ENCODE results near the gene ZNF714.

Gene ZNF714

DNA sequence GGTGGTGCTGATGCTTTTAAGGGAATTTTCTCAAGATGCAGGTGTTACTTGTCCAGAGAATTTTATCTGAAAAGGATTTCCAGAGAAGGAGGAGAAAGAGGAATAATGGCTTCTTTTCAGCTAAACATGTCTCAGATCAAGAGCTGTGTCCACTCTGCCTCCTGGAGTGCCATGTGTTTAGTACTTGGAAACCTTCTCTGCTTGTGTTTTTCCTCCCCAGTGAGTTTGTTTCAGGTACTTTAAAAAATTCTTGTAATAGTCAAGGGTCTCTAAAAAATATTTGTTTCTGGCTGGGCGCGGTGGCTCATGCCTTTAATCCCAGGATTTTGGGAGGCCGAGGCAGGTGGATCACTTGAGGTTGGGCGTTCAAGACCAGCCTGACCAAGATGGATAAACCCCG is 82.5 kb downstream of the ZNF714 start:
- H3K79me2 ChIP-seq (ENCODE audit: insufficient read depth, low read depth), result no peaks in the 10 kb centered on the region
- no peak overlapping the region for H3K4me3 ChIP-seq (IDR thresholded peaks at IDR 0.05; ENCODE audit: insufficient read depth, low read depth, low read length)
- H4K20me1 ChIP-seq (ENCODE audit: insufficient read depth), result no peaks in the 10 kb centered on the region
- H3K36me3 ChIP-seq (ENCODE audit: insufficient read depth), result no peaks in the 10 kb centered on the region
- H3K4me2 ChIP-seq, result no peak overlapping the region
- H3K27ac ChIP-seq, result no peak overlapping the region
- TF ChIP-seq, protein P1, sequence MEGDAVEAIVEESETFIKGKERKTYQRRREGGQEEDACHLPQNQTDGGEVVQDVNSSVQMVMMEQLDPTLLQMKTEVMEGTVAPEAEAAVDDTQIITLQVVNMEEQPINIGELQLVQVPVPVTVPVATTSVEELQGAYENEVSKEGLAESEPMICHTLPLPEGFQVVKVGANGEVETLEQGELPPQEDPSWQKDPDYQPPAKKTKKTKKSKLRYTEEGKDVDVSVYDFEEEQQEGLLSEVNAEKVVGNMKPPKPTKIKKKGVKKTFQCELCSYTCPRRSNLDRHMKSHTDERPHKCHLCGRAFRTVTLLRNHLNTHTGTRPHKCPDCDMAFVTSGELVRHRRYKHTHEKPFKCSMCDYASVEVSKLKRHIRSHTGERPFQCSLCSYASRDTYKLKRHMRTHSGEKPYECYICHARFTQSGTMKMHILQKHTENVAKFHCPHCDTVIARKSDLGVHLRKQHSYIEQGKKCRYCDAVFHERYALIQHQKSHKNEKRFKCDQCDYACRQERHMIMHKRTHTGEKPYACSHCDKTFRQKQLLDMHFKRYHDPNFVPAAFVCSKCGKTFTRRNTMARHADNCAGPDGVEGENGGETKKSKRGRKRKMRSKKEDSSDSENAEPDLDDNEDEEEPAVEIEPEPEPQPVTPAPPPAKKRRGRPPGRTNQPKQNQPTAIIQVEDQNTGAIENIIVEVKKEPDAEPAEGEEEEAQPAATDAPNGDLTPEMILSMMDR (conservative IDR thresholded peaks at IDR 0.05; ENCODE audit: low read depth, low read length), result no peak
- H3K27me3 ChIP-seq (ENCODE audit: insufficient read depth, low read depth), result no peaks in the 10 kb centered on the region
- H3K9ac ChIP-seq, result no peak overlapping the region
- no peak overlapping the region for H2AFZ ChIP-seq (ENCODE audit: low read depth)
- no peaks in the 10 kb centered on the region for H3K4me1 ChIP-seq (ENCODE audit: low read depth, poor library complexity, severe bottlenecking)

DNA sequence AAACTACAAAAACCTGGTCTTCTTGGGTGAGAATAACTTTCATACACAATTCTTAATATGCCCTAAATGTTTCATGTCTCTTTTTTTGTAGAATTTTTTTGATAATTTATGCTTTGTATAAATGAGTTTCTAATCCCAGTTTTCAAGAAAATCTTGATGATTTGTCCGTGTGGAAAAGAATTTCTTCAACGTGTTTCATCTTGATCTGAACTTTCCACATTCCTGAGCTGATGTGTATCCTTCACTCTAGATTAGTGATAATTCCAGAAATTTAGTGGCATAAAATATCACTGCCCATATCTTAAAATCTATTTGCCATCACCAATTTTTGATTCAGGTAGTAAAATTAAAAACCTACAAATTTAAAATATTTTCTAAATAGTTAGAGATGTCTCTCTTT is 84.4 kb downstream of the ZNF714 start:
- no peak overlapping the region for H3K27ac ChIP-seq
- H4K20me1 ChIP-seq (ENCODE audit: insufficient read depth), result no peaks in the 10 kb centered on the region
- no peaks in the 10 kb centered on the region for H3K4me1 ChIP-seq (ENCODE audit: low read depth, poor library complexity, severe bottlenecking)
- H2AFZ ChIP-seq (ENCODE audit: low read depth), result no peak overlapping the region
- no peaks in the 10 kb centered on the region for H3K79me2 ChIP-seq (ENCODE audit: insufficient read depth, low read depth)
- H3K27me3 ChIP-seq (ENCODE audit: insufficient read depth, low read depth), result no peaks in the 10 kb centered on the region
- no peaks in the 10 kb centered on the region for H3K36me3 ChIP-seq (ENCODE audit: insufficient read depth)
- no peak overlapping the region for H3K4me3 ChIP-seq (IDR thresholded peaks at IDR 0.05; ENCODE audit: insufficient read depth, low read depth, low read length)
- no peak overlapping the region for H3K4me2 ChIP-seq
- no peak overlapping the region for H3K9ac ChIP-seq
- TF ChIP-seq, protein P1 (conservative IDR thresholded peaks at IDR 0.05; ENCODE audit: low read depth, low read length), result no peak
